K562 (cell line): ENCODE data around the gene TNFAIP1. TPM values are rescaled to one million over a fixed set of nuclear protein-coding genes. Genes with fewer than 3 reads are reported as not detected.

Source experiments
- ATAC-seq: fragments of 200-7000 bp; cut with Tn5 transposase; 3 replicates; pipeline ENCODE4 v1.9.1; 2020; ENCODE audit warnings: moderate library complexity
- BruUV-seq: library from RNA; stranded (reverse); fragments of 400-500 nt; replicated peaks from 2 replicates; lab custom pipeline; 2021; lab: Mats Ljungman, UMichigan
- CTCF ChIA-PET: fragments of 300-600 bp; formaldehyde crosslinking; extraction: SDS; loops from one replicate; lab custom pipeline; 2021; ENCODE audit warnings: low intra/inter-chr PET ratio; lab: Yijun Ruan, JAX
- POLR2A ChIA-PET: fragments of 300-600, 350-650 bp; sonication (Branson Sonifier 250); formaldehyde crosslinking; extraction: SDS; loops from one replicate; lab custom pipeline; 2021; ENCODE audit warnings: antibody characterized with exemption, inconsistent platforms; lab: Yijun Ruan, JAX
- DNase-seq, 4 experiments: peaks; one replicate each; pipeline versions ENCODE4 v3.0.0 to v3.0.0-alpha.2; 2011 to 2018; ENCODE audit warnings: low spot score in 3 of 4, mixed read lengths in 3 of 4; ENCODE audit errors: extremely low read depth in 1 of 4
- FAIRE-seq: peaks from 2 replicates; lab custom pipeline; 2011; peaks lifted over from hg19 to GRCh38; lab: Jason Lieb, UNC
- H2AFZ ChIP-seq: 2 replicates; pipeline ENCODE4 v1.6.0; 2011; ENCODE audit warnings: low read depth, low read length, control low read depth, inconsistent platforms
- H3K27ac ChIP-seq: fragments of 200-600 bp; 3 replicates; pipeline ENCODE4 v1.8.0; 2011; ENCODE audit warnings: low read depth, mild to moderate bottlenecking, control low read depth, inconsistent platforms, low read length, moderate library complexity, mixed read lengths; ENCODE audit errors: extremely low read depth
- H3K27me3 ChIP-seq, 2 experiments: fragments of 300-600 bp in 1 of 2; 2 replicates in 1 of 2; 3 replicates in 1 of 2; pipeline versions ENCODE4 v1.6.0 to v1.8.0; 2011; ENCODE audit warnings: inconsistent platforms in 2 of 2, low read length in 2 of 2, mild to moderate bottlenecking in 1 of 2, mixed read lengths in 1 of 2, moderate library complexity in 1 of 2; ENCODE audit not compliant: control insufficient read depth in 2 of 2, insufficient read depth in 2 of 2
- H3K36me3 ChIP-seq: fragments of 300-600 bp; 3 replicates; pipeline ENCODE4 v1.8.0; 2011; ENCODE audit warnings: mild to moderate bottlenecking, low read length, inconsistent platforms; ENCODE audit not compliant: control insufficient read depth, insufficient read depth
- H3K4me1 ChIP-seq, 2 experiments: fragments of 200-600 bp in 1 of 2; replicated peaks in 1 of 2; 2 replicates in 1 of 2; 3 replicates in 1 of 2; pipeline versions ENCODE4 v1.5.1 to v1.8.0; 2011; ENCODE audit warnings: inconsistent platforms in 2 of 2, low read length in 2 of 2, mild to moderate bottlenecking in 1 of 2, mixed read lengths in 1 of 2, moderate library complexity in 1 of 2; ENCODE audit not compliant: control insufficient read depth in 2 of 2, insufficient read depth in 2 of 2
- H3K4me2 ChIP-seq: 2 replicates; pipeline ENCODE4 v1.6.1; 2011; ENCODE audit warnings: low read length, control low read depth, inconsistent platforms, mixed read lengths; ENCODE audit not compliant: insufficient read depth
- H3K4me3 ChIP-seq: fragments of 200-600 bp; sonication (generic), shearing (Covaris generic); 2 replicates; pipeline ENCODE4 v1.5.1; 2016; ENCODE audit warnings: control low read depth, inconsistent platforms
- H3K79me2 ChIP-seq: fragments of 200-600 bp; 3 replicates; pipeline ENCODE4 v1.8.0; 2011; ENCODE audit warnings: low read length, inconsistent platforms; ENCODE audit not compliant: control insufficient read depth, insufficient read depth
- H3K9ac ChIP-seq, 2 experiments: 2 replicates each; pipeline versions ENCODE4 v1.6.0 to v1.6.1; 2011; ENCODE audit warnings: low read depth in 2 of 2, low read length in 2 of 2, control low read depth in 1 of 2, inconsistent platforms in 1 of 2, mild to moderate bottlenecking in 1 of 2, mixed read lengths in 1 of 2; ENCODE audit not compliant: insufficient read depth in 1 of 2
- H3K9me1 ChIP-seq: one replicate; pipeline ENCODE4 v1.6.0; 2011; ENCODE audit warnings: inconsistent platforms, mild to moderate bottlenecking, low read length, moderate library complexity; ENCODE audit not compliant: control insufficient read depth, insufficient read depth
- H3K9me3 ChIP-seq: replicated peaks from 2 replicates; pipeline ENCODE4 v1.5.1; 2011; ENCODE audit warnings: low read depth, low read length, inconsistent platforms; ENCODE audit not compliant: control insufficient read depth, insufficient read depth
- H4K20me1 ChIP-seq: replicated peaks from 2 replicates; pipeline ENCODE4 v1.6.1; 2011; ENCODE audit warnings: low read length, inconsistent platforms, mixed read lengths; ENCODE audit not compliant: control insufficient read depth, insufficient read depth
- CBFA2T3 ChIP-seq: fragments of 450-650 bp; IDR thresholded peaks from 2 replicates; pipeline ENCODE4 v1.6.1; 2017
- CCNT2 ChIP-seq: IDR thresholded peaks from 2 replicates; pipeline ENCODE4 v1.6.1; 2011; ENCODE audit warnings: borderline replicate concordance, low read depth, mild to moderate bottlenecking, moderate library complexity, mixed read lengths, low read length; ENCODE audit not compliant: insufficient read length; ENCODE audit errors: extremely low read depth
- CGGBP1 ChIP-seq: fragments of 250-450 bp; sonication (Bioruptor Pico); IDR thresholded peaks from 2 replicates; pipeline ENCODE4 v1.9.0; 2021; ENCODE audit warnings: mild to moderate bottlenecking
- COPS2 ChIP-seq: fragments of 450-650 bp; conservative IDR thresholded peaks from 2 replicates; pipeline ENCODE4 v1.6.1; 2016; ENCODE audit warnings: mild to moderate bottlenecking, moderate library complexity
- EP300 ChIP-seq: IDR thresholded peaks from 2 replicates; pipeline ENCODE4 v1.6.1; 2012; ENCODE audit warnings: low read length, improper control_type of control experiment
- HDAC1 ChIP-seq, 2 experiments: fragments of 450-650 bp; IDR thresholded peaks; 2 replicates each; pipeline ENCODE4 v1.6.1; 2016 to 2017; ENCODE audit warnings: inconsistent platforms in 1 of 2, mild to moderate bottlenecking in 1 of 2, moderate library complexity in 1 of 2
- IRF1 ChIP-seq: sonication (generic); formaldehyde crosslinking; IDR thresholded peaks from 2 replicates; pipeline ENCODE4 v1.8.0; 2022; ENCODE audit warnings: missing genetic modification reagents, mild to moderate bottlenecking, borderline replicate concordance
- MEF2A ChIP-seq: IDR thresholded peaks from 2 replicates; pipeline ENCODE4 v1.6.1; 2011; ENCODE audit warnings: low read depth, mild to moderate bottlenecking, low read length, moderate library complexity; ENCODE audit not compliant: control insufficient read depth
- MEF2D ChIP-seq: conservative IDR thresholded peaks from 2 replicates; pipeline ENCODE4 v1.6.1; 2016; ENCODE audit warnings: low read depth, missing genetic modification characterization, missing compliant biosample characterization
- MLLT1 ChIP-seq, 2 experiments: fragments of 450-650 bp; IDR thresholded peaks; 2 replicates each; pipeline ENCODE4 v1.6.1; 2016
- MTA1 ChIP-seq: fragments of 450-650 bp; IDR thresholded peaks from 2 replicates; pipeline ENCODE4 v1.6.1; 2017; ENCODE audit warnings: borderline replicate concordance
- RBM17 ChIP-seq: fragments of 200-400 bp; formaldehyde crosslinking; IDR thresholded peaks from 2 replicates; pipeline ENCODE4 v1.6.1; 2017; ENCODE audit warnings: low read depth, mild to moderate bottlenecking, low read length, borderline replicate concordance
- SAFB ChIP-seq: fragments of 200-400 bp; formaldehyde crosslinking; IDR thresholded peaks from 2 replicates; pipeline ENCODE4 v1.6.1; 2017; ENCODE audit warnings: low read depth, low read length, borderline replicate concordance
- YBX1 ChIP-seq: fragments of 450-650 bp; IDR thresholded peaks from 2 replicates; pipeline ENCODE4 v1.7.1; 2016; ENCODE audit warnings: mild to moderate bottlenecking
- ZBTB33 ChIP-seq: sonication (generic); formaldehyde crosslinking; IDR thresholded peaks from 2 replicates; pipeline ENCODE4 v1.8.1; 2023; ENCODE audit warnings: mild to moderate bottlenecking, missing genetic modification reagents
- WGBS: fragments of 100-300 bp; shearing (Covaris generic); methylation state at CpG from one replicate; pipeline ENCODE4 v1.1.6; 2016; ENCODE audit warnings: low coverage, mixed read lengths; ENCODE audit not compliant: insufficient coverage; ENCODE audit errors: missing lambda C conversion rate; 5-methylcytosine and 5-hydroxymethylcytosine counted together
- in situ Hi-C: fragments of 300-500 bp; cut with MboI; formaldehyde crosslinking; loops from 4 replicates; pipeline ENCODE4 v1.15.0; 2018; ENCODE audit warnings: inconsistent platforms, mixed read lengths
- intact Hi-C: fragments of 100-400 bp; cut with micrococcal nuclease; formaldehyde crosslinking; loops from 2 replicates; pipeline ENCODE4 v1.14.2; 2022
- polyA plus RNA-seq, 8 experiments: library from polyadenylated mRNA; depleted of rRNA in 4 of 8; stranded (reverse) in 5 of 8; unstranded in 3 of 8; fragments of >200 nt; fragmentation: Nextera tagmentation in 2 of 8; fragmentation: Illumina TruSeq in 1 of 8; extraction: Ambion mirVana in 2 of 8; extraction: Trizol in 1 of 8; gene quantifications; 2 replicates each; pipeline versions ENCODE4 v1.2.1 to v1.2.3, GENCODE V29; 2011 to 2014; ENCODE audit warnings: inconsistent platforms in 1 of 8, missing spikeins in 1 of 8
- total RNA-seq, 7 experiments: library from RNA; depleted of rRNA in 6 of 7; stranded (reverse); fragments of >200 nt in 6 of 7; fragmentation: Illumina TruSeq in 2 of 7; extraction: Trizol in 2 of 7; gene quantifications; 2 replicates each; pipeline versions ENCODE4 v1.2.1 to v1.2.3, GENCODE V29; 2011 to 2021; ENCODE audit warnings: low replicate concordance in 1 of 7

Gene TNFAIP1
- total and polyA plus RNA-seq, 9 of the 15 experiments (the other 6 are each of a cell fraction or from before 2014, with no cell fraction given): 2.1 to 20.1 (median 8.2) TPM

- no peak for TF ChIP-seq IRF1
- no peak for TF ChIP-seq MTA1
- no peak for TF ChIP-seq COPS2
- TF ChIP-seq MLLT1 (IDR thresholded peaks at IDR 0.05): no peak
- TF ChIP-seq MEF2A: no peak
- no peak for TF ChIP-seq HDAC1 (IDR thresholded peaks at IDR 0.05)
These were observed 37.1 kb upstream of the TNFAIP1 start (continued) for GRCh38 chr17:28298449-28298848.

GRCh38 chr17:28306954-28307401 is 28.6 kb upstream of the TNFAIP1 start:
- Histone ChIP-seq H3K9me3 (no peaks in the 10 kb centered on the region), H3K9me1 (no peaks in the 10 kb centered on the region), H3K4me1 (peaks cover 0 to 6% of the 10 kb centered on the region in 2 experiments; a peak in 1 of 5 replicates), H3K27me3 (no peaks in the 10 kb centered on the region), H3K4me2 (no peak overlapping the region), H3K79me2 (no peaks in the 10 kb centered on the region), H3K9ac (no peak overlapping the region), H3K36me3 (no peaks in the 10 kb centered on the region), H3K4me3 (no peak overlapping the region), H4K20me1 (no peaks in the 10 kb centered on the region), H3K27ac (no peak overlapping the region), H2AFZ (no peak overlapping the region)
- ChIA-PET POLR2A (interaction anchor here (0.6 kb wide), 1 partner anchor 274 kb away, joined by 3 read pairs; no protein-coding TSS in a partner anchor), CTCF (no interaction called here)
- no TSS peak for BruUV-seq
- TF ChIP-seq MEF2D (tag) (no peak), CGGBP1 (no peak), RBM17 (no peak), YBX1 (no peak), EP300 (no peak), ZBTB33 (CRISPR knock-in tag) (0 out of 2 replicates have a peak, but pooled peaks have one; percentile 43), CBFA2T3 (no peak), CCNT2 (no peak), SAFB (no peak)
- WGBS: 93% methylated on average over 22 of the region's 38 CpGs
- DNase-seq (no peak), ATAC-seq (no peak), FAIRE-seq (no peak)
- intact Hi-C loops: no loop called here
- in situ Hi-C loops: no loop called here
